Measurements from ENCODE around the gene UBL7.

The UBL7 gene

DNA sequence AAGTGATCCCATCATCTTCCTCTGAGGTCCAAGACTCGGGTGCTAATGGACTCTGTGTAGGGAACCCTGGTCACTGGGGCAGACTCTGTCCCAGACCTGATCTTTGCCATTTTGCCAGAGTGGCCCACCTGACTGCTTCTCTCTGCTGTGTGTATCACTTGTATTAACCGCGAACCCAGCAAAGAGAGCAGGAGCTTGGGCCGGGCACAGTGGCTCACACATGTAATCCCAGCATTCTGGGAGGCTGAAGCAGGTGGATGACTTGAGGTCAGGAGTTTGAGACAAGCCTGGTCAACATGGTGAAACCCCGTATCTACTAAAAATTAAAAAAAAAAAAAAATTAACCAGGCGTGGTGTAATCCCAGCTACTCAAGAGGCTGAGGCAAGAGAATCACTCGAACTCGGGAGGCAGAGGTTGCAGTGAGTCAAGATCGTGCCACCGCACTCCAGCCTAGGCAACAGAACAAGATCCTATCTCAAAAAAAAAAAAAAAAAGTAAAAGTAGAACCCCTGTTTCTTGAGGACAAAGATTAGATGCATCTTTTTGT lies 60.6 kb downstream of the UBL7 start:
- Histone ChIP-seq H3K4me1 (ENCODE audit: control insufficient read depth in 1 of 2, insufficient read depth in 2 of 2, low read length in 2 of 2) (peaks cover 26 to 46% of the 10 kb centered on the region in 2 donors), H3K9me3 (ENCODE audit: control insufficient read depth in 1 of 2, low read length in 2 of 2) (no peaks in the 10 kb centered on the region), H3K36me3 (ENCODE audit: control insufficient read depth in 1 of 2, insufficient read depth in 2 of 2, low read length in 2 of 2) (no peaks in the 10 kb centered on the region), H3K9ac (ENCODE audit: low read depth in 1 of 2, low read length in 2 of 2) (no peak overlapping the region), H3K27ac (ENCODE audit: low read depth, low read length) (no peak overlapping the region), H3K4me3 (ENCODE audit: low read depth in 1 of 2, low read length in 2 of 2) (no peak overlapping the region), H3K27me3 (ENCODE audit: control insufficient read depth in 1 of 2, insufficient read depth in 2 of 2, low read length in 2 of 2) (no peaks in the 10 kb centered on the region)

DNA sequence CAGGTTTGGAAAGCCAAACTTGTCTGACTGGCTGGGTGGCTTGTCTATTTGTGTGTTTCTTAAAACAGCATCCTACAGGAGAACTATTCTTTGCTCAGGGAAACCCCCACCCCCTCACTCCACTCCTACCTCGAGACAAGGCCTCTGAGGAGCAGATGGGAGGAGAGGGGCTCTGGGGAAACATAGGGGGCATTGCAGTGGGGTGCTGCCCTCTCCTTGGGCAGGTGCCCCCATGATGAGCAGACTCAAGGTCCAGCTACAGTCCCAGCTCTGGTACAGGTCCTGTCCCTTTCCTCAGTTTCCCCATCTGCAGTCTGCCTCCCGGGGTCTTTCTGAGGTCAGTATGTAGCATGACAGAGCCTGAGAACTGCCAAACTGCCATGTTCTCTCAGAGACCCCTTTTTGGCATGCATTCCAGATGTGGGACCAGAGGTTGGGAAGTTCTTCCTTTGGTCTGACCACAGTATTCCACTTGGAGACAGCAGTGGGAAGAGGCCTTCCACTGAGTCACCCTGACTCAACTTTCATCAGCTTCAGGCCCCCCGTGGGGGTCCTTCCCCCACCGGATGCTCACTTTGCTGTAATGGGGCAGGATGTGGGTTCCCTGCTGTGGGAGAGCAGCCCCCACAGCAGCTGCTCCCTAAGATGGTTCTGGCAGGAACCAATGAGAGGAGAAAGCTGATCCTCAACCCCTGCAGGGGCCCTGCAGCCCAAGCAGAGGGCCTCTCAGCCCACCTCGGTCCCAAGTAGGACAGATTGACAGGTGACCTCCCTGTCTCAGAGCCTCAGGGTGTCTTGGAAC lies 61.2 kb downstream of the UBL7 start:
- Histone ChIP-seq H3K9ac (ENCODE audit: low read depth in 1 of 2, low read length in 2 of 2) (no peak overlapping the region), H3K4me1 (ENCODE audit: control insufficient read depth in 1 of 2, insufficient read depth in 2 of 2, low read length in 2 of 2) (peaks cover 26 to 46% of the 10 kb centered on the region in 2 donors), H3K36me3 (ENCODE audit: control insufficient read depth in 1 of 2, insufficient read depth in 2 of 2, low read length in 2 of 2) (no peaks in the 10 kb centered on the region), H3K27me3 (ENCODE audit: control insufficient read depth in 1 of 2, insufficient read depth in 2 of 2, low read length in 2 of 2) (no peaks in the 10 kb centered on the region), H3K4me3 (ENCODE audit: low read depth in 1 of 2, low read length in 2 of 2) (no peak overlapping the region), H3K27ac (ENCODE audit: low read depth, low read length) (no peak overlapping the region), H3K9me3 (ENCODE audit: control insufficient read depth in 1 of 2, low read length in 2 of 2) (no peaks in the 10 kb centered on the region)

DNA sequence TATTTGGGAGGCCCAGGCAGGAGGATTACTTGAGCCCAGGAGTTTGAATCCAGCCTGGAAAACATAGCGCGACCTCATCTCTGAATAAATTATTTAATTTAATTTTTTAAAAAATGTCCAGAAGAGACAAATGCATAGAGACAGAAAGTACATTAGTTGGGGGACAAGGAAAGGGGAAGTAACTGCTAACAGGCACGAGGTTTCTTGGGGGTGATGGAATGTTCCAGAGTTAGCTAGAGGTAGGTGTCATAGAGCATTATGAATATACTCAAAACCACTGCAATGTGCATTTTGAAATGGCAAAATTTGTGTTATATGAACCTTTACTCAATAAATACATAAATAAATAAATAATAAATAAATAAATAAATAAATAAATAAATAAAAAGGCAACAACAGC lies 61.9 kb downstream of the UBL7 start:
- H3K36me3 ChIP-seq (ENCODE audit: control insufficient read depth in 1 of 2, insufficient read depth in 2 of 2, low read length in 2 of 2) = no peaks in the 10 kb centered on the region
- H3K9ac ChIP-seq (ENCODE audit: low read depth in 1 of 2, low read length in 2 of 2) = no peak overlapping the region
- H3K9me3 ChIP-seq (ENCODE audit: control insufficient read depth in 1 of 2, low read length in 2 of 2) = no peaks in the 10 kb centered on the region
- no peaks in the 10 kb centered on the region for H3K27me3 ChIP-seq (ENCODE audit: control insufficient read depth in 1 of 2, insufficient read depth in 2 of 2, low read length in 2 of 2)
- H3K4me3 ChIP-seq (ENCODE audit: low read depth in 1 of 2, low read length in 2 of 2) = no peak overlapping the region
- no peak overlapping the region for H3K27ac ChIP-seq (ENCODE audit: low read depth, low read length)
- peaks cover 23 to 46% of the 10 kb centered on the region in 2 donors for H3K4me1 ChIP-seq (ENCODE audit: control insufficient read depth in 1 of 2, insufficient read depth in 2 of 2, low read length in 2 of 2)

DNA sequence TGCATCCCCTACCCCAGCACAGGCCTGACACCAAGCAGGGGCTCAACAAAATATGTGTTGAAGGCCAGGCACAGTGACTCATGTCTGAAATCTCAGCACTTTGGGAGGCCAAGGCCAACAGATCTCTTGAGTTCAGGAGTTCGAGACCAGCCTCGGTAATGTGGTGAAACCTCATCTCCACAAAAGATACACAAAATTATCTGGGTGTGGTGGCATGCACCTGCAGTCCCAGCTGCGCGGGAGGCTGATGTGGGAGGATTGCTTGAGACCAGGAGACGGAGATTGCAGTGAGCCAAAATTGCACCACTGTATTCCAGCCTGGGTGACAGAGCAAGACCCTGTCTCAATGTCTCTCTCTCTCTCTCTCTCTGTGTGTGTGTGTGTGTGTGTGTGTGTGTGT lies 62.8 kb downstream of the UBL7 start:
- Histone ChIP-seq H3K27me3 (ENCODE audit: control insufficient read depth in 1 of 2, insufficient read depth in 2 of 2, low read length in 2 of 2) (no peaks in the 10 kb centered on the region), H3K4me1 (ENCODE audit: control insufficient read depth in 1 of 2, insufficient read depth in 2 of 2, low read length in 2 of 2) (peaks cover 14 to 39% of the 10 kb centered on the region in 2 donors), H3K9me3 (ENCODE audit: control insufficient read depth in 1 of 2, low read length in 2 of 2) (no peaks in the 10 kb centered on the region), H3K36me3 (ENCODE audit: control insufficient read depth in 1 of 2, insufficient read depth in 2 of 2, low read length in 2 of 2) (no peaks in the 10 kb centered on the region), H3K27ac (ENCODE audit: low read depth, low read length) (no peak overlapping the region), H3K4me3 (ENCODE audit: low read depth in 1 of 2, low read length in 2 of 2) (no peak overlapping the region), H3K9ac (ENCODE audit: low read depth in 1 of 2, low read length in 2 of 2) (no peak overlapping the region)

DNA sequence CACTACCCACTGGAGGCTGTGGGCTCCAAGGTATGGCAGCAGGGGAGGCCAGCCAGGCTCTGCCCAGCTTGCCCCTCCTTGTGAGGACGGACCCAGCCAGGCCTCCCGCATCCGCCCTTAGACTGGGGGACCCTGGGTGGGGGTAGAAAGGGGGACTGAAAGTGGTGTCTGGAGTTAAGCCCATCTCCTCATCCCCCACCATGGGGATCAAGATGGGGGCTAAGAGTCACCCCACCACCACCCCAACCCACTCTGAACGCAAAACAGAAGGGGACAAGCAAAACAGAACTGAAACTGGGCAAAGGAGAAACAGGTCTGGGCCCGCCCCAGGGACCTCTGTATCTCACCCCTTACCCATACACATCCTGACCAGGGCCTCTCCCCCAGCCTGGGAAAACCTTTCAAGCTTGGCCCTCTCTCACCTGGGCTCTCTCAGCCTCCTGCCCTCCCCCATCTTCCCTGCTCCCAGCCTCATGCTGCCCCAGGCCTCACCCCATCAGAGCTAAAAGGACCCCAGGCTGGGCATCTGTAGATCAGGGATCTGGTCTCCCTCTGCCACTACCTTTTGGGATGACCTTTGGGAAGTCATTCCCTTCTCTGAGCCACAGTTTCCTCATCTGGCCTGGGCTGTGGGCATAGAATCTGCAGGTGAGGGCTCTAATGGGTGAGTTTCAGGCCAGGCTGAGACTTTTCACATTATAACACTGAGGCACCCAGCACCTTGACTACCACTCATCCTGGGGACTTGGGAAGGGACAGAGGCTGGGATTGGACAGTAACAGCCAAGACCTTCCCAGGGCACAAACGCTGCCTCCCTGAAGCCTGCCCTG lies 63.5 kb downstream of the UBL7 start:
- H3K4me1 ChIP-seq (ENCODE audit: control insufficient read depth in 1 of 2, insufficient read depth in 2 of 2, low read length in 2 of 2) = peaks cover 7 to 32% of the 10 kb centered on the region in 2 donors
- no peaks in the 10 kb centered on the region for H3K27me3 ChIP-seq (ENCODE audit: control insufficient read depth in 1 of 2, insufficient read depth in 2 of 2, low read length in 2 of 2)
- no peaks in the 10 kb centered on the region for H3K36me3 ChIP-seq (ENCODE audit: control insufficient read depth in 1 of 2, insufficient read depth in 2 of 2, low read length in 2 of 2)
- H3K4me3 ChIP-seq (ENCODE audit: low read depth in 1 of 2, low read length in 2 of 2) = no peak overlapping the region
- no peak overlapping the region for H3K9ac ChIP-seq (ENCODE audit: low read depth in 1 of 2, low read length in 2 of 2)
- no peak overlapping the region for H3K27ac ChIP-seq (ENCODE audit: low read depth, low read length)
- no peaks in the 10 kb centered on the region for H3K9me3 ChIP-seq (ENCODE audit: control insufficient read depth in 1 of 2, low read length in 2 of 2)

DNA sequence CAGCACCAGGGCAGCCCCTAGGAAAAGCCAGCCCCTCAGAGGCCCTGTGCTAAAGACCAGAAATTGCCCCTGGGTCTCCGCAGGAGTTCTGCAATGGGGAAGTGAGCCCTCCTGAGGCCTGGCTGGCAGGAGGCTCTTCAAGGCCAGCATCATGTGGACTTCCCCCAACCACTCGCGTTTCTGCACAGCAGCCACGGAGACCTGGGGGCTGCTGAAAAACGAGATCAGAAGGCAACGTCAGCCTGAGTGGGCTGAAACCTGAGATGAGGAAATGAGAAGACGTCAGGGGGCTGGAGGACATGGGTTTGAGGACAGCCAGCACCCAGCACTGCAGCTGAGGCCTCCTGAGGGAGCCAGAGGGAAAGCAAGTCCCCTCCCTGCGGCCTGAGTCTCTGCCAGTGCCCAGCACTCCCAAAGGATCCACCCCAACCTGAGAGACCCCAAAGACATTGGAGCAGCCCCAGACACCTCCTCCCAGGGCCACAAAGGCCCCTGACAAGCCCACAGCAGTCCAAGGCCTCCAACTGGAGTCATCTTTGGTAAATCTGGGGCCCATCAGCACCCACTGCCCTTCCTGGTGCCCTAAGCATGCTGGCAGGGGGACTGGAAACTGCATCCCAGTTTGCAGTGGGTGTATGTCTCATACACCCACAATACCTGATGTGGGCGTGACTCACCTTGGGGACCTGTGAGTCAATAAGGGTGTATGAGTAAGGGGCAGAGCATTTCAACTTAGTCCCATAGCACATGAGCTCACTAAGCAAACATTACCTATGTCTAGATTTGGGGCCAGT lies 64.3 kb downstream of the UBL7 start:
- Histone ChIP-seq H3K36me3 (ENCODE audit: control insufficient read depth in 1 of 2, insufficient read depth in 2 of 2, low read length in 2 of 2) (no peaks in the 10 kb centered on the region), H3K4me3 (ENCODE audit: low read depth in 1 of 2, low read length in 2 of 2) (no peak overlapping the region), H3K27me3 (ENCODE audit: control insufficient read depth in 1 of 2, insufficient read depth in 2 of 2, low read length in 2 of 2) (no peaks in the 10 kb centered on the region), H3K9ac (ENCODE audit: low read depth in 1 of 2, low read length in 2 of 2) (no peak overlapping the region), H3K9me3 (ENCODE audit: control insufficient read depth in 1 of 2, low read length in 2 of 2) (no peaks in the 10 kb centered on the region), H3K4me1 (ENCODE audit: control insufficient read depth in 1 of 2, insufficient read depth in 2 of 2, low read length in 2 of 2) (peaks cover 5 to 25% of the 10 kb centered on the region in 2 donors), H3K27ac (ENCODE audit: low read depth, low read length) (no peak overlapping the region)

DNA sequence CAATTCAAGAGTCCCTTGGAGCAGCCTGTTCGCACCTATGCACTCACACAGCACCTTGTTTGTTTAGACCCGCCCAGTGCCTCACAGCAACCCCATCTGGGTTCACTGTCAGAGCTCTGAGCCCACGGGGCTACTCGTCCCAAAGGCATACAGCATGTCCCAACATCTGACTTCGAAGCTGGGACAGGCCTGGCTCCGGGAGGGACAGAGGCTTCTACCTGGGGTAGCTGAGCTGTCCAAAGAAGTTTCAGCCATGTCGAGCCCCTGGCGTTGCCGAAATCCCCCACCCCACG lies 64.9 kb downstream of the UBL7 start:
- Histone ChIP-seq H3K9ac (ENCODE audit: low read depth in 1 of 2, low read length in 2 of 2) (no peak overlapping the region), H3K4me1 (ENCODE audit: control insufficient read depth in 1 of 2, insufficient read depth in 2 of 2, low read length in 2 of 2) (peaks cover 2 to 20% of the 10 kb centered on the region in 2 donors), H3K9me3 (ENCODE audit: control insufficient read depth in 1 of 2, low read length in 2 of 2) (no peaks in the 10 kb centered on the region), H3K36me3 (ENCODE audit: control insufficient read depth in 1 of 2, insufficient read depth in 2 of 2, low read length in 2 of 2) (no peaks in the 10 kb centered on the region), H3K4me3 (ENCODE audit: low read depth in 1 of 2, low read length in 2 of 2) (no peak overlapping the region), H3K27me3 (ENCODE audit: control insufficient read depth in 1 of 2, insufficient read depth in 2 of 2, low read length in 2 of 2) (no peaks in the 10 kb centered on the region), H3K27ac (ENCODE audit: low read depth, low read length) (no peak overlapping the region)
